Suppressor macrophage (primary cell): ENCODE results near the gene PRICKLE3.
"Not testable (repeated sequence)": the region's sequence is repeated elsewhere in the genome, so short reads cannot be mapped to it uniquely, and the experiment has no call there.

Source experiments
- DNase-seq, 4 experiments: peaks; one replicate each; pipeline ENCODE4 v3.0.0-alpha.2; 2020 to 2022

Gene PRICKLE3

DNA sequence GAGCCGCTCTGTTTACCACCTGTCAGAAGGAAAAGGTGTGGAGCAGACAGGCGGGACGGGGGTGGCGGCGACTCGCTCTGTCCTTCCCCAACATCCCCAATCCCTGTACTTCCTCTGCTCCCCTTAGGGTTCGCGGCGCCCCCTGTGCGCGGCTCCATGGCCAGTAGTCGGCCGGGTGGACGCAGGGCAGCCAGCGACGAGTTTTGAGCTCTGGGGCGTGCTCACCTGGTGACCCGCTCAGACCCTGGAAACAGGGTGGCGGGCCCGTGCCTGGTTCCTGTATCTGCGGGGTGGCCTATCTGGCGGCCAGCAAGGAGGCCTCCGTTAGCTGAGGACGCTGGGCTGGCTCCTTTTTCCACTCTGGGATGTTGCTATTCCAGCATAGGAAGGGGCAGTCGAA lies 29.0 kb downstream of the PRICKLE3 start:
- no peak for DNase-seq

DNA sequence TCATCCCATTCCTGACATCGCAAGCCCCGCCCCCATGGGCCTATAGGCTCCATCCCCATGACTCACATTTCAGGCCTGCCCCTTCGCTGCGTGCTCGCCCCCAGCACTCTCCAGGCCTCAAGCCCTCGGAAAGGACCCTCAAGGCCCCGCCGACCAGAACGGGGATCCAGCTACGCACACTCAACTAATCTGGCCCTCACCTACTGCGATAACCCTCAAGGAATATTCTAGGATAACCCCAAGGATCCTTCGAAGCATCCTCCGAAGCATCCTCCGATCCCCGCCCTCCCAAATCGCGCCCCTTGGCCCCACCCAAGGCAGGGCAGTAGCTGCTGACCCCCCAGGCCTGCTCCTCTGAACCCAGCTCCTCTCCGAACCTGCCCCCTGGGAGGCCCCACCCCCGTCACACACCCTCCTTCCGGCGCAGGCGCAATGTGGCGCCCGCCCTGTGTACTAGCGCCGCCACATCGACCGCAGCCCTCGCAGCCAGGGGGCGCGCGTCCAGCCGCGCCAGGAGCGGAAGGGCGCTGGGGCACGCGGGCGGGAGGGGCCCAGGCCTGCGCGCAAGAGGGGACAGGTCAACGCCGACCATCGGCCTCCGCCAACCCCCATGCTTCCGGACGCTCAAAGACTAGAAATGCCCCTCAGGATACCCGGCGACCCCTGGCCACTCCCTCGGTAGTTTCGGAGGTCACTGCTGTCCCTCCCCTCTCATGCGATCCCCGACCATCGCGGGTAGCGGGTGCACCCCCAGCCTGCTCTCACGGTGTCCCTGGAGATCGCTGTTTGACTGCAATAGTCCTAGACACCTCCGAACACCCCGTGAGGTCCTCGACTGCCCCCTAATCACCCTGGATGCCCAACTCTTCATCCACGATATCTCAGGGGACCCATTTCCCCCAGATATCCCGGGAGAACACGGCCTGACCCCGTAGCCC lies 30.0 kb downstream of the PRICKLE3 start:
- peak; percentile 84 to 95 (median 90) for DNase-seq

DNA sequence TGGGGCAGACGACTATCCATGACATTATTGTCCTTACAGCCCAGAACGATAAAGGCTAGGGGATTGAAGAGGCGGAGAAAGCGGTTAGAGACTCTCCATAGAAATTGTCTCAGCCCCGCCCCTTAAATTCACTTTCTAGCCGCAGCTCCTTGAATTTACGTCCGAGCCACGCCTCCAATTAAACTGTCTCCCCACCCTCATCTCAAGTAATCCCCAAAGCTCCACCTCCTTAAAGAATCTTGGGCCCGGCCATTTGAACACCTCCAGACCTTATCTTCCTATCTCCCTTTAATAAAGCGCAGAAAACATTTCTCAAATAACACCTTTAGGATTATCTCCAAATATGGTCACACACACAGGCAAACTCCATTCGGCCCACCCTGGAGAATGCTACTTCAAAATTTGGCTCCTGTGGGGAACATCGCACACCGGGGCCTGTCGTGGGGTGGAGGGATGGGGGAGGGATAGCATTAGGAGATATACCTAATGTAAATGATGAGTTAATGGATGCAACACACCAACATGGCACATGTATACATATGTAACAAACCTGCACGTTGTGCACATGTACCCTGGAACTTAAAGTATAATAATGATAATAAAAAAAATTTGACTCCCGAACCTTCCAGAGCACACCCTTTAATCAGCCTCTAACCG lies 30.8 kb downstream of the PRICKLE3 start:
- DNase-seq = peak in 3 of 4 experiments; percentile 36 to 58 (median 52)

DNA sequence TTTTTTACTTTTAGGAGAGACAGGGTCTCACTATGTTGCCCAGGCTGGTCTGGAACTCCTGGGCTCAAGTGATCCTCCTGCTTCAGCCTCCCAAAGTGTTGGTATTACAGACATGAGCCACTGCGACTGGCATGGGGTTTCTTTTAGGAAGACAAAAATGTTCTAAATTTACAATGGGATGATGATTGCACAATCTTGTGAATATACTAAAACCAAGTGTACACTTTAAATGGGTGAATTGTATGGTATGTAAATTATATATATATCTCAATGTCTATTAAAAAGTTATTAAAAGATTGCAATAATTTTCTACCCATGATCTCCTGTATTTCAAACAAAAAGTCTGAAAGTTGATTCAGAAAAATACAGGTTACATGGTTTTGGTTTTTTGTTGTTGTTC lies 32.7 kb downstream of the PRICKLE3 start:
- no peak for DNase-seq

DNA sequence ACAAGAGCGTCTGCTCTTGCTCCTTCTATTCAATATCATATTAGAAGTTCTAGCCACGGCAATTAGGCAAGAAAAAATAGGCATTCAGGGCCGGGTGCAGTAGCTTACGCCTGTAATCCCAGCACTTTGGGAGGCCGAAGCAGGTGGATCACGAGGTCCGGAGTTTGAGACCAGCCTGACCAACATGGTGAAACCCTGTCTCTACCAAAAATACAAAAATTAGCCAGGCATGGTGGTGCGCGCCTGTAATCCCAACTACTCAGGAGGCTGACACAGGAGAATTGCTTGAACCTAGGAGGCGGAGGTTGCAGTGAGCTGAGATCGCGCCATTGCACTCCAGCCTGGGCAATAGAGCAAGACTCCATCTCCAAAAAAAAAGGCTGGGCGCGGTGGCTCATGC lies 36.9 kb downstream of the PRICKLE3 start:
- DNase-seq = not testable (repeated sequence)

DNA sequence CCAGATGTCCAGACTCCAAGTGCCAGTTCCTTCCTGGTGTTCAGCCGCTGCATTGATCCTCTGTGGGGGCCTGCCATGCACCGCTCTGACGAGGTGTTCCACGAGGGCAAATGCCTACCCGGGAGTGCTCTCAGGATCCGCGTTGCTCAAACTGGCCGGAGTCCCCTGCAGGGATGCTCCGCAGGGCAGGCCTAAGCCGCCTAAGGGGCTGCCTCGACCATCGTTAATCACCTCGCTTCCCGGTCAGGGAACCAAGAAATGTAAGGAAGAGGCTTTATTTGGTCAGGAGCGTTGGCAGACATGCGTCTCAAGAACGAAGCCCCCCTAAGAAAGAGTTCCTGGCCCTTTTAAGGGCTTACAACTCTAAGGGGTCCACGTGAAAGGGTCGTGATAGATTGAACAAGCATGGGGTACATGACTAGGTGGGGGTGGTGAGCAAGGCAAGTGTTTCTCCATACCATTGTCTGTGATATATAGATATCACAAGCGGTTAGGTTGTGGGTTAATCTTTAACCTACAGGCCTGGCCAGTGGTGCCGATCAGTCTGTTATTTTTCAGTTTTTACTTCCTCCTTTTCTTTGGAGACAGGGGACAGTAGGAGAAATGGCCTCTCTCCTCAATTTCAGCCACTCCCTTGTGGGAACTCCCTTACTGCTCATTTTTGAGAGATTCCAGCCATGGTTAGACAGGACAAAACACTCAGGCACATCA lies 37.6 kb downstream of the PRICKLE3 start:
- peak in 1 of 4 experiments; percentile 14 for DNase-seq

DNA sequence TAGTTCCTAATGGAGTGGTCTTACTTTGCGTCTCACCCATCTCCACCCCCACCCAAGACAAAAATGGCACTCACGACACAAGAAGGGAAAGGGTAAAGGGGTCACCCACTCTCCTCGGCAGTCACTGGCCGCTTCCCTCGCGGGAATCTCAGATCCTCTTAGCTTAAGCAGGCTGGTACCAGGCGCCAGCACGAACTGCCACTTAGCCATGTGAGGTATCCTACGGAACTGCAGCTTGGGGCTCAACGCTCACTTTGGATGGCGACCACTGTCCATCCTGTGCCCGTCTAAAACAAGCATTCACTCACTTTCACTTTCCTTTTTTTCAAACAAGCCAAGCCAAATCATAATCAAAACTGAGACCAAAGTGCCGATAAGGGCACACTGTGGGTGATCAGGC lies 38.2 kb downstream of the PRICKLE3 start:
- DNase-seq = no peak

DNA sequence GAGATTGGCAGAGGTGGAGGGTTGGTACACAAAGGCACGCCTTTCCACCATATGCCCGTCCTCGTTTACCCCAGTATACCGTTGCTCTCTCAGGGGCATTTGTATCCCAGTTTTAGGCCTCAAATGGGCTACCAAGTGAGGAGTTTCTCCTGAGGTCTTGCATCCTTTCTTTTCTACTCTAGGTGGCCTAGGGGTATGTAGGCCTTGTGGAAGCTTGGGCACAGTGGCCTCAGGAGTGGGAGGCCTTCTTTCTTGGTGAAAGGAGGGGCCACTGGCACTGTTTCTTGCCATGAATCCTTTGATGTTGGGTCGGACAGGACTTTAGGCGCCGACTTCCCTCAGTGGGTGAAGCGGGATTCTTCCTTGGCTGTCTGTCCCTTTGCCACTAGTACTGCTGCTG lies 38.9 kb downstream of the PRICKLE3 start:
- no peak for DNase-seq

DNA sequence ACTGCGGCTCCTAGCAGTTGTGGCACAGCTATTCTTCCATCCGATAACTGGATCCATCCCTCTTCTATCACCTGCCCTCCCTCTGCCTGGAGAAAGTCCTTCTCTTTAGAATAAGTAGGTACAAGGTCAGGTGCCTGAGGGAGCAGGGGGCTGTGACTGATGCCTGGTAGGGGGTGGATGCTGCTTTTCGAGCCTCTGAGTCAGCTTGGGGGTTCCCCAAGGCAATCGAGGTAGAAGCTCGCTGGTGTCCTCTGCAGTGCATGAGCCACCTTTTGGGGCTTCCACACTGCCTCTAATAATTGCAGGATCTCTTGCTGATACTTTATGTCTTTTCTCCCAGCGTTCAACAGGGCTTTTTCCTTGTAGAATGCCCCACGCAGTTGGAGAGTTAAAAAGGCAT lies 43.0 kb downstream of the PRICKLE3 start:
- not testable (repeated sequence) for DNase-seq

DNA sequence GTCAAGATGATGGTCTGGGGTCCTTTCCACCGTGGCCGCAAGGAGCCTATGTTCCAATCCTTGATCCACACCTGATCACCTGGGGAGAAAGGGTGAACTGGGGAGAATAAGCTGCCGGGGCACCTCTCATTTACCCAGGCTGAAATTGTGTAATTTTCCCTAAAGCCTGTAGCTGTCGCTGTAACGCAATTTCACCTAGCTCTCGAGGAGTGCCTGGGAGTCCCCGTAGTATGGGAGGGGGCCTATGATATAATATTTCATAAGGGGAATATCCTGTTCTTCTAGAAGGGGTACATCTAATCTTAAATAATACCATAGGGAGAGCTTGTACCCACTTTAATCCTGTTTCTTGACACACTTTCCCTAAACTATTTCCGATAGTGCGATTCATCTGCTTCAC lies 43.9 kb downstream of the PRICKLE3 start:
- DNase-seq = peak in 2 of 4 experiments; percentile 7 to 22

DNA sequence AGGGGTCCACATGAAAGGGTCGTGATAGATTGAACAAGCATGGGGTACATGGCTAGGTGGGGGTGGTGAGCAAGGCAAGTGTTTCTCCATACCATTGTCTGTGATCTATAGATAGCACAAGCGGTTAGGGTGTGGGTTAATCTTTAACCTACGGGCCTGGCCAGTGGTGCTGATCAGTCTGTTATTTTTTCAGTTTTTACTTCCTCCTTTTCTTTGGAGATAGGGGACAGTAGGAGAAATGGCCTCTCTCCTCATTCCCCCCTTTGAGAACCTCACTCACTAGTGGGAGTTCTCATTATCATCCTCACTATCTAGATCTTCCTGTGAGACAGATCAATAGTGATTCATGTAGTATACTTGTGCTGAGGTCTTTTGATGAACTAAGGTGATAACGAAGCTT lies 46.5 kb downstream of the PRICKLE3 start:
- no peak for DNase-seq

DNA sequence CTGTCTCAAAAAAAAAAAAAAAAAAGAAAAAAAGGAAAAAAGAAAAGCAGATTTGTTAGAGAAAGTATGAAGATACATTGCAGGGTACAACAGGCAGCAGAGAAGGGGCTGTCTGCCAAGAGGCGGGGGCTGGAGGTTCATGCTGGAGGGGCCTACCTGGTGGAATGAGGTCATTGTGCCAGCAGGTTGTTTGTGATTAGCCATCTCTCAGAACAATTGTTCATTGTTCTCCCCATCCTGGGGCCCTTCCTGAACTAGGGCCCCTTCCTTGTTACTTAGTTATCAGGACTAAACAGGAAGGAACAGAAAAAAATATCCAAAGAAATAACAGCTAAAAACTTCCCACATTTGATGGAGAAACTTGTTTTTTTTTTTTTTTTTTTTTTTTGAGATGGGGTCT lies 48.7 kb downstream of the PRICKLE3 start:
- no peak for DNase-seq

DNA sequence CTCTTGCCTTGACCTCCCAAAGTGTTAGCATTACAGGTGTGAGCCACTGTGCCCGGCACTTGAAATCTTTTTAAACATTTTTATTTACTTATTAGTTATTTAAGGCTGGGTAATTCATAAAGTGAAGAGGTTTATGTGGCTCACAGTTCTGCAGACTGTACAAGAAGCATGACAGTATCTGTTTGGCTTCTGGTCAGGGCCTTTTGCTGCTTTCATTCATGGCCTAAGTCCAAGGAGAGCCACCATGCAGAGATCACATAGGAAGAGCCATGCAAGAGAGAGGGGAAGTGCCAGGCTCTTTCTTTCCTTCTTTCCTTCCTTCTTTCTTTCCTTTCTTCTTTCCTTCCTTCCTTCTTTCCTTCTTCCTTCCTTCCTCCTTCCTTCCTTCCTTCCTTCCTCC lies 52.4 kb downstream of the PRICKLE3 start:
- DNase-seq = no peak

DNA sequence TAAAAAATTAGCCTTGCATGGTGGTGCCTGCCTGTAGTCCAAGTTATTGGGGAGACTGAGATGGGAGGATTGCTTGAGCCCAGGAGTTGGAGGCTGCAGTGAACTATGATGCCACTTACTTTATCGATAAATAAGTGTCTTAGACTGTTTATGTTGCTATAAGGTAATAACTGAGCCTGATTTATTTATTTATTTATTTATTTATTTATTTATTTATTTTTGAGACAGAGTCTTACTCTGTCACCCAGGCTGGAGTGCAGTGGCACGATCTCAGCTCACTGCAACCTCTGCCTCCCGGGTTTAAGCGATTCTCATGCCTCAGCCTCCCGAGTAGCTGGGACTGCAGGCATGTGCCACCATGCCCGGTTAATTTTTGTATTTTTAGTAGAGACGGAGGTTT lies 53.9 kb downstream of the PRICKLE3 start:
- DNase-seq = not testable (repeated sequence)

DNA sequence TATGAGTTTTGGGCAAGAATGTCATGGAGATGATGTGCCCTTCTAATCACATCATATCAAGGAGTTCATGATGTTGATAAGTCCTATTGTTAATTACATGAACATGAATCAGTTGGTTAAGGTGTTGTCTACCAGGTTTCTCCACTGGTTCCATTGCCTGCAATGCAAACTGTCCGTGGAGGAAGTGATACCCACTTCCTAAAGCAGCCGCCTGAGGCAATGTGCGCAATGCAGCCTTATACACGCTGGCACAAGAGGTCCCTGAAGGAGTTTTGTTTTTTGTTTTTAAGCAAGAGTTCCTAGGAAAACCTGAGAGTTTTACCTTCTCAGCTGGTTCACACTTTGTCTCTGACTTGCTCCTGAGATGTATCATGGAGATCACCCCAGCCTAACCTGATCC lies 56.7 kb downstream of the PRICKLE3 start:
- DNase-seq = peak; percentile 22 to 66 (median 56)

DNA sequence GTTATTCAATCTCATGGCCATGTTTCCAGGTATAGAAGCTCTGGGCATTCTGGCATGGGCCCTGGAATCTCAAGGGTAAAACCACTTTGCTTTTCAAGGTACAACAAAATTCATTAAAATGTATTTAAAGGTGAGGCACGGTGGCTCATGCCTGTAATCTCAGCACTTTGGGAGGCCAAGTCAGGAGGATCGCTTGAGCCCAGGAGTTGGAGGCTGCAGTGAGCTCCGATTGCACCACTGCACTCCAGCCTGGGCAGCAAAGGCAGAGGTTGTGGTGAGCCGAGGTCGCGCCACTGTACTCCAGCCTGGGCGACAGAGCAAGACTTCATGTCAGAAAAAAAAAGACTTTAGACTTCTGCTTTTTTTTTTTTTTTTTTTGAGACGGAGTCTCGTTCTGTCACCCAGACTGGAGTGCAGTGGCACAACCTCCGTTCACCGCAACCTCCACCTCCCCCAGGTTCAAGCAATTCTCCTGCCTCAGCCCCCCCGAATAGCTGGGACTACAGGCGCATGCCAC lies 58.4 kb downstream of the PRICKLE3 start:
- DNase-seq = peak; percentile 6 to 40 (median 23)
